Neural cell (in vitro differentiated cells): ENCODE measurements around the gene ZBED4. TPM values are rescaled to one million over a fixed set of nuclear protein-coding genes. Genes with fewer than 3 reads are reported as not detected.

Experiments used
- H2AFZ ChIP-seq: fragments of 200-600, 300-800 bp; sonication (generic), shearing (Covaris generic); 2 replicates; pipeline ENCODE4 v1.6.0; 2014; ENCODE audit warnings: low read depth, mild to moderate bottlenecking, antibody characterized with exemption, low read length, moderate library complexity
- H3F3A ChIP-seq: fragments of 200-600 bp; shearing (Covaris generic); 2 replicates; pipeline ENCODE4 v1.6.1; 2016; ENCODE audit warnings: mild to moderate bottlenecking, moderate library complexity, mixed read lengths, antibody characterized with exemption, low read length; ENCODE audit not compliant: insufficient read depth, poor library complexity, severe bottlenecking
- H3K27ac ChIP-seq: fragments of 200-600, 300-800 bp; sonication (generic), shearing (Covaris generic); 2 replicates; pipeline ENCODE4 v1.5.1; 2014; ENCODE audit warnings: mild to moderate bottlenecking, low read length, moderate library complexity
- H3K27me3 ChIP-seq: fragments of 300-800, 200-600 bp; sonication (generic), shearing (Covaris generic); 2 replicates; pipeline ENCODE4 v1.6.0; 2014; ENCODE audit warnings: mild to moderate bottlenecking, low read depth, low read length, moderate library complexity; ENCODE audit not compliant: insufficient read depth
- H3K36me3 ChIP-seq: fragments of 300-800, 200-600 bp; sonication (generic), shearing (Covaris generic); 2 replicates; pipeline ENCODE4 v1.5.1; 2014; ENCODE audit warnings: mild to moderate bottlenecking, antibody characterized with exemption, low read length, moderate library complexity; ENCODE audit not compliant: insufficient read depth
- H3K4me2 ChIP-seq: fragments of 300-800, 200-600 bp; sonication (generic), shearing (Covaris generic); 2 replicates; pipeline ENCODE4 v1.6.0; 2014; ENCODE audit warnings: mild to moderate bottlenecking, low read length
- H3K4me3 ChIP-seq: fragments of 300-800, 200-600 bp; sonication (generic), shearing (Covaris generic); 2 replicates; pipeline ENCODE4 v1.5.1; 2014; ENCODE audit warnings: mild to moderate bottlenecking, low read length, moderate library complexity
- H3K79me2 ChIP-seq: fragments of 200-600 bp; shearing (Covaris generic); replicated peaks from 2 replicates; pipeline ENCODE4 v1.6.0; 2014; ENCODE audit warnings: mild to moderate bottlenecking, low read length, moderate library complexity; ENCODE audit not compliant: insufficient read depth
- H3K9ac ChIP-seq: fragments of 300-800, 200-600 bp; sonication (generic), shearing (Covaris generic); 2 replicates; pipeline ENCODE4 v1.6.1; 2016; ENCODE audit warnings: mild to moderate bottlenecking, low read length, mixed read lengths
- H3K9me2 ChIP-seq: fragments of 200-600 bp; shearing (Covaris generic); 2 replicates; pipeline ENCODE4 v1.6.1; 2016; ENCODE audit warnings: mild to moderate bottlenecking, low read length, mixed read lengths; ENCODE audit not compliant: insufficient read depth
- H3K9me3 ChIP-seq: fragments of 200-600, 300-800 bp; sonication (generic), shearing (Covaris generic); 2 replicates; pipeline ENCODE4 v1.6.1; 2016; ENCODE audit warnings: mild to moderate bottlenecking, mixed run types, low read length, moderate library complexity, mixed read lengths
- H4K20me1 ChIP-seq: fragments of 200-600 bp; shearing (Covaris generic); 2 replicates; pipeline ENCODE4 v1.6.1; 2016; ENCODE audit warnings: mild to moderate bottlenecking, mixed run types; ENCODE audit not compliant: insufficient read depth
- CTCF ChIP-seq: fragments of 450-650 bp; IDR thresholded peaks from 2 replicates; pipeline ENCODE4 v1.5.1; 2014; ENCODE audit warnings: antibody characterized with exemption, mild to moderate bottlenecking, moderate library complexity; ENCODE audit not compliant: poor library complexity, severe bottlenecking
- EZH2 ChIP-seq: fragments of 200-600, 300-800 bp; shearing (Covaris generic), sonication (generic); IDR thresholded peaks from 2 replicates; pipeline ENCODE4 v1.6.1; 2014; ENCODE audit warnings: antibody characterized with exemption, low read length, borderline replicate concordance, mild to moderate bottlenecking; ENCODE audit not compliant: insufficient read depth, poor library complexity, severe bottlenecking
- MXI1 ChIP-seq: fragments of 450-650 bp; conservative IDR thresholded peaks from 2 replicates; pipeline ENCODE4 v1.6.1; 2014; ENCODE audit warnings: antibody characterized with exemption, mild to moderate bottlenecking; ENCODE audit not compliant: poor library complexity, severe bottlenecking
- POLR2AphosphoS5 ChIP-seq: IDR thresholded peaks from 2 replicates; pipeline ENCODE4 v1.6.1; 2012
- RAD21 ChIP-seq: fragments of 450-650 bp; conservative IDR thresholded peaks from 2 replicates; pipeline ENCODE4 v1.6.1; 2014; ENCODE audit warnings: antibody characterized with exemption, mild to moderate bottlenecking, moderate library complexity
- REST ChIP-seq: IDR thresholded peaks from 2 replicates; pipeline ENCODE4 v1.6.1; 2012; ENCODE audit warnings: borderline replicate concordance
- SMC3 ChIP-seq: fragments of 450-650 bp; conservative IDR thresholded peaks from 2 replicates; pipeline ENCODE4 v1.6.1; 2014; ENCODE audit warnings: antibody characterized with exemption, mild to moderate bottlenecking, moderate library complexity; ENCODE audit not compliant: poor library complexity
- TAF1 ChIP-seq: IDR thresholded peaks from 2 replicates; pipeline ENCODE4 v1.6.1; 2012; ENCODE audit warnings: low read depth
- polyA plus RNA-seq: library from polyadenylated mRNA; depleted of rRNA; stranded (reverse); fragments of >200 nt; gene quantifications from 2 replicates; pipeline ENCODE4 v1.2.3, GENCODE V29; 2014

ZBED4 gene
- polyA plus RNA-seq, 1 donor from 2014 or later = 15.0 TPM

GRCh38 chr22:49866646-49867045 is 13.0 kb downstream of the ZBED4 start:
- H3K9ac ChIP-seq = no peak overlapping the region

More at GRCh38 chr22:49866646-49867045, 13.0 kb downstream of the ZBED4 start:
- Histone ChIP-seq H2AFZ (no peak overlapping the region), H3F3A (no peaks in the 10 kb centered on the region), H3K9me3 (peaks cover 15% of the 10 kb centered on the region), H3K4me2 (no peak overlapping the region), H4K20me1 (no peaks in the 10 kb centered on the region), H3K27me3 (no peaks in the 10 kb centered on the region), H3K79me2 (peaks cover 91% of the 10 kb centered on the region), H3K36me3 (no peaks in the 10 kb centered on the region), H3K9me2 (no peaks in the 10 kb centered on the region), H3K27ac (no peak overlapping the region), H3K4me3 (no peak overlapping the region)
- TF ChIP-seq CTCF (no peak), POLR2AphosphoS5 (no peak), REST (no peak), MXI1 (no peak), RAD21 (no peak), TAF1 (no peak), SMC3 (no peak), EZH2 (no peak)
